ENCODE measurements around the gene HILPDA. TPM values are rescaled to one million over a fixed set of nuclear protein-coding genes. Genes with fewer than 3 reads are reported as not detected.

The HILPDA gene
- total and polyA plus RNA-seq, 9 of the 15 experiments (the other 6 are each of a cell fraction or from before 2014, with no cell fraction given), result 8.3 to 71.8 (median 23.5) TPM

DNA sequence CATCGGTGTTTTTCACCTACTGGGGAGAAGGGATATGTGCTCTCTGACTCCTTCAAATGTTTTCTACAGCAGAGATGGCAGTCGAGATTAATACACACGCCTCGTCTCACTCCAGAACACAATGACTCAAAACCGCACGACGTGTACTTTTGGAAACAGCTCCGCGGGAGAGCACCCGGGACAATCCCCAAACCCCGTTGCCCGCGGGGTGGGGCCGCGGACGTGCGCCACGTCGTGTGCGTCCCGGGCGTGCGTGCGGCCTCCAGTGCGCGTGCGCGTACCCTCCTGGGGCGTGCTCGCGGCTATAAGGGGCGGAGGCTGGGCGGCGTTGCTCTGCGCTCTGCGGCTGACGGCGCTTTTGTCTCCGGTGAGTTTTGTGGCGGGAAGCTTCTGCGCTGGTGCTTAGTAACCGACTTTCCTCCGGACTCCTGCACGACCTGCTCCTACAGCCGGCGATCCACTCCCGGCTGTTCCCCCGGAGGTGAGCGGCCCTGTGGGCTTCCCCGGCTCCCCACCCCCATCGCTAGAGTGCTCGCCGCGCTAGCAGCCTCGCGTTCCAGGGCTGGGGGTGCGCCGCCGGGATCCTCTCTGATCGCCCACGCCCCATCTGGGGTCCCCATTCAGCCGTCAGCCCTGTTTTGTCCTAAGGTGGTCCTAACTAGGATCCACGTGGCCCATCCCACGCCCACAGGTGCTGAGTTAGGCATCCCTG, at the start of gene HILPDA (continued):
- TF ChIP-seq MTF1 (CRISPR knock-in tag; IDR thresholded peaks at IDR 0.05; ENCODE audit: borderline replicate concordance) (no peak), GTF2F1 (IDR thresholded peaks at IDR 0.05; ENCODE audit: low read depth, low read length) (peak; percentile 52; the same call in 1 of the 2 replicates), YY1 (IDR thresholded peaks at IDR 0.05; ENCODE audit: borderline replicate concordance in 1 of 3, control insufficient read depth in 1 of 3, extremely low read depth in 1 of 3, insufficient read depth in 3 of 3, insufficient read length in 1 of 3, insufficient replicate concordance in 2 of 3, low read depth in 1 of 3, low read length in 2 of 3) (peak in 2 of 3 experiments; percentile 69 to 74), LCOR (CRISPR knock-in tag; IDR thresholded peaks at IDR 0.05) (peak; percentile 78), NEUROD1 (IDR thresholded peaks at IDR 0.05; ENCODE audit: borderline replicate concordance, low read depth, low read length, partially characterized antibody) (peak; percentile 23), U2AF2 (optimal IDR thresholded peaks at IDR 0.05; ENCODE audit: low read depth, low read length) (no peak), SOX6 (IDR thresholded peaks at IDR 0.05) (peak; percentile 96)

All from K562 (cell line).